SK-N-SH treated with all-trans-retinoic acid at 6 μM for 48 hours (cell line): ENCODE measurements around the gene AGAP1.

Experiments used
- ATAC-seq: fragments of 200-7000 bp; cut with Tn5 transposase; 3 replicates; pipeline ENCODE4 v1.9.1; 2020; ENCODE audit warnings: mild to moderate bottlenecking, moderate library complexity
- ARNTL ChIP-seq: fragments of 450-650 bp; formaldehyde crosslinking; IDR thresholded peaks from 2 replicates; pipeline ENCODE4 v1.5.0; 2020; ENCODE audit warnings: low read depth, mild to moderate bottlenecking, moderate library complexity, borderline replicate concordance
- BACH2 ChIP-seq: fragments of 250-450 bp; sonication (Bioruptor Pico); IDR thresholded peaks from 2 replicates; pipeline ENCODE4 v1.9.0; 2021; ENCODE audit warnings: mild to moderate bottlenecking, borderline replicate concordance
- CSDC2 ChIP-seq: fragments of 250-450 bp; sonication (Bioruptor Pico); IDR thresholded peaks from 2 replicates; pipeline ENCODE4 v1.5.0; 2020; ENCODE audit warnings: mild to moderate bottlenecking, moderate library complexity
- GLIS3 ChIP-seq: fragments of 250-450 bp; sonication (Bioruptor Pico); IDR thresholded peaks from 2 replicates; pipeline ENCODE4 v1.5.0; 2020; ENCODE audit warnings: mild to moderate bottlenecking, moderate library complexity
- ISL1 ChIP-seq: fragments of 250-450 bp; sonication (Bioruptor Pico); IDR thresholded peaks from 2 replicates; pipeline ENCODE4 v2.1.2; 2022; ENCODE audit warnings: mild to moderate bottlenecking, moderate library complexity
- OSR1 ChIP-seq: fragments of 250-450 bp; sonication (Bioruptor Pico); IDR thresholded peaks from 2 replicates; pipeline ENCODE4 v1.8.0; 2022; ENCODE audit warnings: moderate library complexity, mild to moderate bottlenecking, inconsistent platforms
- PPARA ChIP-seq: fragments of 250-450 bp; sonication (Bioruptor Pico); IDR thresholded peaks from 2 replicates; pipeline ENCODE4 v1.5.0; 2020; ENCODE audit warnings: mild to moderate bottlenecking, borderline replicate concordance
- RARB ChIP-seq: fragments of 250-450 bp; sonication (Bioruptor Pico); IDR thresholded peaks from 2 replicates; pipeline ENCODE4 v1.8.0; 2021; ENCODE audit warnings: mild to moderate bottlenecking, moderate library complexity
- SNAI2 ChIP-seq: fragments of 250-450 bp; sonication (Bioruptor Pico); IDR thresholded peaks from 2 replicates; pipeline ENCODE4 v1.5.0; 2020; ENCODE audit warnings: mild to moderate bottlenecking, moderate library complexity
- TCF4 ChIP-seq: fragments of 250-450 bp; sonication (Bioruptor Pico); IDR thresholded peaks from 2 replicates; pipeline ENCODE4 v1.8.0; 2021; ENCODE audit warnings: mild to moderate bottlenecking, moderate library complexity, borderline replicate concordance
- TOX ChIP-seq: fragments of 250-450 bp; sonication (Bioruptor Pico); IDR thresholded peaks from 2 replicates; pipeline ENCODE4 v1.8.0; 2021; ENCODE audit warnings: mild to moderate bottlenecking, moderate library complexity, borderline replicate concordance
- ZC3H10 ChIP-seq: fragments of 250-450 bp; sonication (Bioruptor Pico); IDR thresholded peaks from 2 replicates; pipeline ENCODE4 v1.5.1; 2021; ENCODE audit warnings: mild to moderate bottlenecking, moderate library complexity
- ZFP30 ChIP-seq: fragments of 450-650 bp; formaldehyde crosslinking; IDR thresholded peaks from 2 replicates; pipeline ENCODE4 v1.5.0; 2022; ENCODE audit warnings: mild to moderate bottlenecking, moderate library complexity
- ZNF565 ChIP-seq: fragments of 450-650 bp; formaldehyde crosslinking; conservative IDR thresholded peaks from 2 replicates; pipeline ENCODE4 v1.5.0; 2020; ENCODE audit warnings: low read depth, mild to moderate bottlenecking, moderate library complexity
- ZNF70 ChIP-seq: fragments of 450-650 bp; formaldehyde crosslinking; IDR thresholded peaks from 2 replicates; pipeline ENCODE4 v1.5.0; 2020; ENCODE audit warnings: mild to moderate bottlenecking, moderate library complexity
- TF ChIP-seq, protein P1 (sequence below): fragments of 250-450 bp; sonication (Bioruptor Pico); IDR thresholded peaks from 2 replicates; pipeline ENCODE4 v1.5.1; 2021; ENCODE audit warnings: mild to moderate bottlenecking, moderate library complexity
- TF ChIP-seq, protein P2 (sequence below): fragments of 250-450 bp; sonication (Bioruptor Pico); IDR thresholded peaks from 2 replicates; pipeline ENCODE4 v1.5.1; 2020; ENCODE audit warnings: low read depth, mild to moderate bottlenecking, moderate library complexity
- TF ChIP-seq, protein P3 (sequence below): fragments of 250-450 bp; sonication (Bioruptor Pico); IDR thresholded peaks from 2 replicates; pipeline ENCODE4 v1.5.0; 2020; ENCODE audit warnings: mild to moderate bottlenecking, moderate library complexity
- TF ChIP-seq, protein P4 (sequence below): fragments of 250-450 bp; sonication (Bioruptor Pico); IDR thresholded peaks from 2 replicates; pipeline ENCODE4 v1.8.0; 2021; ENCODE audit warnings: low read depth, mild to moderate bottlenecking, moderate library complexity, borderline replicate concordance

Gene AGAP1

DNA sequence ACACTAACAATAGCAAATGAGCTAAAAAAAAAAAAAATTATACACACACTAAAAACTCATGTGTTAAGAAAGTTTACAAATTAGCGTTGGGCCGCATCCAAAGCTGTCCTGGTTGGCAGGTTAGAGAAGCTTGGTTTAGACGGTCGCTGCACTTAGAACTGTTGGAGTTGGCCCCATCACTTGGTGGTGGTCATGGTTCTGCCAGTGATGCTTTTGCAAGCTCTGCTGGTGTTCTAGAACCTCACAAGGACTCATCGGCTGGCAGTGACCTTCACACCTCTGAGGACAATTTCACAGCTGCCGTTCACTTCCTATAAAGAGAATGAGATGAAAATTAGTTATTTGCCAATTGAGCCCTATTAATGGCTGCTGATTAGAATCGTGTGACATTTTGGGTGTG is 229.0 kb downstream of the AGAP1 start (continued):
- TF ChIP-seq, protein P1, sequence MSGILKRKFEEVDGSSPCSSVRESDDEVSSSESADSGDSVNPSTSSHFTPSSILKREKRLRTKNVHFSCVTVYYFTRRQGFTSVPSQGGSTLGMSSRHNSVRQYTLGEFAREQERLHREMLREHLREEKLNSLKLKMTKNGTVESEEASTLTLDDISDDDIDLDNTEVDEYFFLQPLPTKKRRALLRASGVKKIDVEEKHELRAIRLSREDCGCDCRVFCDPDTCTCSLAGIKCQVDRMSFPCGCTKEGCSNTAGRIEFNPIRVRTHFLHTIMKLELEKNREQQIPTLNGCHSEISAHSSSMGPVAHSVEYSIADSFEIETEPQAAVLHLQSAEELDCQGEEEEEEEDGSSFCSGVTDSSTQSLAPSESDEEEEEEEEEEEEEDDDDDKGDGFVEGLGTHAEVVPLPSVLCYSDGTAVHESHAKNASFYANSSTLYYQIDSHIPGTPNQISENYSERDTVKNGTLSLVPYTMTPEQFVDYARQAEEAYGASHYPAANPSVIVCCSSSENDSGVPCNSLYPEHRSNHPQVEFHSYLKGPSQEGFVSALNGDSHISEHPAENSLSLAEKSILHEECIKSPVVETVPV, result no peak
- no peak for TF ChIP-seq ZNF70 (CRISPR knock-in tag)
- TF ChIP-seq CSDC2, result no peak
- TF ChIP-seq ZFP30 (CRISPR knock-in tag), result no peak
- no peak for TF ChIP-seq ISL1 (CRISPR knock-in tag)
- TF ChIP-seq ZC3H10, result no peak
- TF ChIP-seq RARB, result no peak
- no peak for TF ChIP-seq OSR1 (CRISPR knock-in tag)
- no peak for TF ChIP-seq ARNTL (CRISPR knock-in tag)

DNA sequence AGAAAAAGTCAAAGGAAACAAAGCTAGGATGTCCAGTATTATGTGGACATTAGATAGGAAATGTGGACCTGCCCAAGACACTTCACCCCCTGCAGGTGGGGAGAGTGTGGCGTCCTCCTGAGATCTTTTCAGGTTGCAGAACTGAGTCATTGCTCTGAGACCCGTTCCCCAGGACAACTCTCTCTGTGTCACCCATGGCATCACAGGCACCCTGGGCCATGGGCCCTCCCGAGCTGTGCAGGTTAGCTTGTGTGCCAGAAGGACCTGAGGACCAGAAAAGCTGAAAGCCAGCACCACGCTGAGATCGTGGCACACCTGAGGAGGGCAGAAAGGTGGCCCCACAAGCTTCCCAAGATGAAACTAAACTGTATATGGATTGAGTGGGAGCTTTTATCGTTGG is 229.5 kb downstream of the AGAP1 start:
- no peak for ATAC-seq
- TF ChIP-seq ZNF70 (CRISPR knock-in tag), result no peak
- TF ChIP-seq, protein P1, result no peak
- TF ChIP-seq BACH2, result no peak
- no peak for TF ChIP-seq TCF4 (CRISPR knock-in tag)

DNA sequence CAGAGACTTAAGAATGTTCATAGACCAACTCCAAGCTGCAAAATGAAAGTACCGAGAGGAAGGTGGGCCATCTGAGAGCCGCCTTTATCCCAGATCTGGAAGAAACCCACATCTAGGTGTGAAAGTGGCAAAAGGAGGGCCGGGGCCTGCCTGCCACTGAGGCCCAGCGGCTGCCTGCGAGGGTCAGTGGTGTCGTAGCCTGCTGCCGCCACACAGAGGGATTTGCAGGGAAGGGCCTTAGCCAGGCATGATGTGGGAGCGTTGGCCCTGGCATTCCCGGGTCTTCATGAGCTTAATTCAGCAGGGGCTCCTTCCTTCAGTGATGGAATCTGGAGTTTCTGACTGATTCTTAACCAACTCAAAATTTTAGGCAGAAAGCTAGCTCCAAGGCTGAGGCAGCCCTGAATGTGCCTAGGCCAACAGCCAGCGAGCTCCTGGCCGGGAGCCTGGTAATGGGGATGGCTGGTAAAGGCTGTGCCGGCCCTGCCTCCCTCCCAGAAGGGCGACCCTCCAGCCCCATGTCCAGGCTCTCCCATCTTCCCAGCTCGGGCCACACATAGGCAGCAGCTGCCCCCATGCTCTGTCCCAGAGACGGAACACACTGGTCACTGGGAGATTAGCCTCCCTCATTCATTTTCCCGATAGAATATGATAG is 230.1 kb downstream of the AGAP1 start:
- no peak for ATAC-seq
- TF ChIP-seq, protein P2, sequence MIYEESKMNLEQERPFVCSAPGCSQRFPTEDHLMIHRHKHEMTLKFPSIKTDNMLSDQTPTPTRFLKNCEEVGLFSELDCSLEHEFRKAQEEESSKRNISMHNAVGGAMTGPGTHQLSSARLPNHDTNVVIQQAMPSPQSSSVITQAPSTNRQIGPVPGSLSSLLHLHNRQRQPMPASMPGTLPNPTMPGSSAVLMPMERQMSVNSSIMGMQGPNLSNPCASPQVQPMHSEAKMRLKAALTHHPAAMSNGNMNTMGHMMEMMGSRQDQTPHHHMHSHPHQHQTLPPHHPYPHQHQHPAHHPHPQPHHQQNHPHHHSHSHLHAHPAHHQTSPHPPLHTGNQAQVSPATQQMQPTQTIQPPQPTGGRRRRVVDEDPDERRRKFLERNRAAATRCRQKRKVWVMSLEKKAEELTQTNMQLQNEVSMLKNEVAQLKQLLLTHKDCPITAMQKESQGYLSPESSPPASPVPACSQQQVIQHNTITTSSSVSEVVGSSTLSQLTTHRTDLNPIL (CRISPR knock-in tag), result no peak
- TF ChIP-seq ZNF565 (CRISPR knock-in tag) (no peak), BACH2 (no peak), RARB (no peak), ISL1 (CRISPR knock-in tag) (no peak), GLIS3 (CRISPR knock-in tag) (no peak), TOX (no peak), ZFP30 (CRISPR knock-in tag) (no peak), PPARA (CRISPR knock-in tag) (no peak), ARNTL (CRISPR knock-in tag) (no peak), OSR1 (CRISPR knock-in tag) (no peak), SNAI2 (CRISPR knock-in tag) (no peak)
- TF ChIP-seq, protein P1, result no peak
- TF ChIP-seq, protein P3, sequence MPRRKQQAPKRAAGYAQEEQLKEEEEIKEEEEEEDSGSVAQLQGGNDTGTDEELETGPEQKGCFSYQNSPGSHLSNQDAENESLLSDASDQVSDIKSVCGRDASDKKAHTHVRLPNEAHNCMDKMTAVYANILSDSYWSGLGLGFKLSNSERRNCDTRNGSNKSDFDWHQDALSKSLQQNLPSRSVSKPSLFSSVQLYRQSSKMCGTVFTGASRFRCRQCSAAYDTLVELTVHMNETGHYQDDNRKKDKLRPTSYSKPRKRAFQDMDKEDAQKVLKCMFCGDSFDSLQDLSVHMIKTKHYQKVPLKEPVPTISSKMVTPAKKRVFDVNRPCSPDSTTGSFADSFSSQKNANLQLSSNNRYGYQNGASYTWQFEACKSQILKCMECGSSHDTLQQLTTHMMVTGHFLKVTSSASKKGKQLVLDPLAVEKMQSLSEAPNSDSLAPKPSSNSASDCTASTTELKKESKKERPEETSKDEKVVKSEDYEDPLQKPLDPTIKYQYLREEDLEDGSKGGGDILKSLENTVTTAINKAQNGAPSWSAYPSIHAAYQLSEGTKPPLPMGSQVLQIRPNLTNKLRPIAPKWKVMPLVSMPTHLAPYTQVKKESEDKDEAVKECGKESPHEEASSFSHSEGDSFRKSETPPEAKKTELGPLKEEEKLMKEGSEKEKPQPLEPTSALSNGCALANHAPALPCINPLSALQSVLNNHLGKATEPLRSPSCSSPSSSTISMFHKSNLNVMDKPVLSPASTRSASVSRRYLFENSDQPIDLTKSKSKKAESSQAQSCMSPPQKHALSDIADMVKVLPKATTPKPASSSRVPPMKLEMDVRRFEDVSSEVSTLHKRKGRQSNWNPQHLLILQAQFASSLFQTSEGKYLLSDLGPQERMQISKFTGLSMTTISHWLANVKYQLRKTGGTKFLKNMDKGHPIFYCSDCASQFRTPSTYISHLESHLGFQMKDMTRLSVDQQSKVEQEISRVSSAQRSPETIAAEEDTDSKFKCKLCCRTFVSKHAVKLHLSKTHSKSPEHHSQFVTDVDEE (CRISPR knock-in tag), result no peak
- TF ChIP-seq, protein P4, sequence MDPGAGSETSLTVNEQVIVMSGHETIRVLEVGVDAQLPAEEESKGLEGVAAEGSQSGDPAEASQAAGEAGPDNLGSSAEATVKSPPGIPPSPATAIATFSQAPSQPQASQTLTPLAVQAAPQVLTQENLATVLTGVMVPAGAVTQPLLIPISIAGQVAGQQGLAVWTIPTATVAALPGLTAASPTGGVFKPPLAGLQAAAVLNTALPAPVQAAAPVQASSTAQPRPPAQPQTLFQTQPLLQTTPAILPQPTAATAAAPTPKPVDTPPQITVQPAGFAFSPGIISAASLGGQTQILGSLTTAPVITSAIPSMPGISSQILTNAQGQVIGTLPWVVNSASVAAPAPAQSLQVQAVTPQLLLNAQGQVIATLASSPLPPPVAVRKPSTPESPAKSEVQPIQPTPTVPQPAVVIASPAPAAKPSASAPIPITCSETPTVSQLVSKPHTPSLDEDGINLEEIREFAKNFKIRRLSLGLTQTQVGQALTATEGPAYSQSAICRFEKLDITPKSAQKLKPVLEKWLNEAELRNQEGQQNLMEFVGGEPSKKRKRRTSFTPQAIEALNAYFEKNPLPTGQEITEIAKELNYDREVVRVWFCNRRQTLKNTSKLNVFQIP, result no peak
